K562 (cell line): ENCODE results near the gene ULK3.

ENCODE experiments used
- CLOCK ChIP-seq: fragments of 250-450 bp; sonication (Bioruptor Pico); IDR thresholded peaks from 2 replicates; pipeline ENCODE4 v1.4.0; 2020; ENCODE audit warnings: mild to moderate bottlenecking, moderate library complexity, borderline replicate concordance
- CTCF ChIP-seq, 3 experiments: IDR thresholded peaks in 2 of 3; conservative IDR thresholded peaks in 1 of 3; 2 replicates each; pipeline ENCODE4 v1.5.1; 2011 to 2012; ENCODE audit warnings: low read length in 3 of 3, mild to moderate bottlenecking in 3 of 3, control low read depth in 2 of 3, improper control_type of control experiment in 1 of 3, inconsistent platforms in 1 of 3, low read depth in 1 of 3, mixed read lengths in 1 of 3, moderate library complexity in 1 of 3; ENCODE audit not compliant: insufficient read depth in 2 of 3
- GATA2 ChIP-seq: sonication (generic); formaldehyde crosslinking; IDR thresholded peaks from 2 replicates; pipeline ENCODE4 v1.4.0; 2020; ENCODE audit warnings: mild to moderate bottlenecking, missing genetic modification reagents
- HBP1 ChIP-seq: fragments of 450-650 bp; formaldehyde crosslinking; IDR thresholded peaks from 2 replicates; pipeline ENCODE4 v1.4.0; 2022; ENCODE audit warnings: missing genetic modification characterization
- HNRNPL ChIP-seq: fragments of 200-400 bp; formaldehyde crosslinking; IDR thresholded peaks from 2 replicates; pipeline ENCODE4 v1.6.1; 2017; ENCODE audit warnings: low read depth, mild to moderate bottlenecking, low read length
- MTA1 ChIP-seq: fragments of 450-650 bp; IDR thresholded peaks from 2 replicates; pipeline ENCODE4 v1.6.1; 2017; ENCODE audit warnings: borderline replicate concordance
- TAF7 ChIP-seq: fragments of 450-650 bp; IDR thresholded peaks from 2 replicates; pipeline ENCODE4 v1.6.1; 2016; ENCODE audit warnings: missing genetic modification characterization, missing compliant biosample characterization
- ZNF76 ChIP-seq: fragments of 250-450 bp; sonication (Bioruptor Pico); IDR thresholded peaks from 2 replicates; pipeline ENCODE4 v1.4.0; 2020; ENCODE audit warnings: mild to moderate bottlenecking, moderate library complexity, borderline replicate concordance
- ZNF766 ChIP-seq: fragments of 200-800 bp; sonication (Bioruptor generic); conservative IDR thresholded peaks from 2 replicates; pipeline ENCODE4 v1.6.1; 2016; ENCODE audit warnings: missing genetic modification characterization, missing compliant biosample characterization

- TF ChIP-seq TAF7 (tag) (no peak), CTCF (IDR thresholded peaks at IDR 0.05 in 2 of 3, conservative IDR thresholded peaks at IDR 0.05 in 1 of 3; ENCODE audit: insufficient read depth in 2 of 3, low read depth in 1 of 3, low read length in 3 of 3) (no peak), HNRNPL (no peak), ZNF76 (CRISPR knock-in tag) (no peak), GATA2 (CRISPR knock-in tag) (no peak), HBP1 (CRISPR knock-in tag) (no peak), MTA1 (no peak), CLOCK (CRISPR knock-in tag) (no peak), ZNF766 (CRISPR knock-in tag) (no peak)
Measured at GRCh38 chr15:74829486-74829885, 13.5 kb downstream of the ULK3 start.
